ENCODE measurements around the gene ECE1.
"Not testable (repeated sequence)": the region's sequence is repeated elsewhere in the genome, so short reads cannot be mapped to it uniquely, and the experiment has no call there.

ECE1 gene

DNA sequence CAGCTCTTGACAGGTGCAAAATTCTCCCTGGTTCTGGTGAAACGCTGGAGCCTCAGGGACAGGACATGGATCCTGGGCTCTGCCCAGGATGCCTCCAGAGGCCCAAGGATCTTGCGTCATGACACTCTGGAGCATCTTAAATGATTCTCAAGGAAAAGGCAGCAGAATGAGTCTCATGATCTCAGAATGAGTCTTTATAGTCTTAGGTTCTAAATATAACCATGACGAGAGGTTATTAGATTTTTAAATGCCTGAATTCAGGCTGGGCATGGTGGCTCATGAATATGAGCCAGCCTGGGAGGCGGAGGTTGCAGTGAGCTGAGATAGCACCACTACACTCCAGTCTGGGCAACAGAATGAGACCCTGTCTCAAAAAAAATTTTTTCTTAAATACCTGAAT lies 55.5 kb downstream of the ECE1 start:
- in situ Hi-C loops (cut with MboI; ENCODE audit: low sequenced_read_pairs), result loop anchor here (10.0 to 25.0 kb wide), 3 partner anchors 130 to 1178 kb away; no protein-coding TSS in a partner anchor

DNA sequence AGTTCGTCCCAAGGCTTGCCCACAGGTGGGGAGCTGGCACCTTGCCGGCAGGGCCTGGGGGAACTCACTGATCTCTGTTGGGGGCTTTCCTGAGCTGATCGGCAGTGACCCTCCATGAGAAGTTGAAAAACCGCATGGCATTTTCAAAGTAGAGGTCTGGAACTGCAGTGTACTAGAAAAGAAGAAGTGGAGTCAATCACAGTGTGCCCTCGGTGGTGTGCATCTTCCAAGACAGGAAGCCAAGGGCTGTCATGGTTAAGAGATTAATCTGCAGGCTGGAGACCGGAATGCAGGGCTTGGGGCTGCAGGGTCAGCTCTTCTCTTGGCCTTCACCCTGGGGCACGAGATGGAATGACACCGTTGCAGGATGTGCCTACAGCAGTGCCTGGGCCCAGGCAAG lies 56.8 kb downstream of the ECE1 start:
- in situ Hi-C loops (cut with MboI; ENCODE audit: low sequenced_read_pairs), result loop anchor here (10.0 to 25.0 kb wide), 3 partner anchors 131 to 1179 kb away; no protein-coding TSS in a partner anchor

DNA sequence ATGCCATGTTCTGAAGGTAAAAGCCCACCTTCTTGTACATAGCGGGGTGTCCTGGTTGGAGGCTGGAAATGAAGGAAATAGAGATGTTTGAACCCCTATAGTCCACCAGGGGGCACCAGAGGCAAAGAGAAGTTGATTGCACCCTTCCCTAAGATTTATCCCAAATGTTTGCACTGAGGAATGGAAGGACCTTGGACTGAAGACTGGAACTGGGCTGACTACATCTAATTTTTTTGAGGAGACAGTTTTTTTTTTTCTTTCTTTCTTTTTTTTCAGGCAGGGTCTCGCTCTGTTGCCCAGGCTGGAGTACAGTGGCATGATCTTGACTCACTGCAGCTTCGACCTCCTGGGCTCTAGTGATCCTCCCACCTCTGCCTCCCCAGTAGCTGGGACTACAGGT lies 58.2 kb downstream of the ECE1 start:
- in situ Hi-C loops (cut with MboI; ENCODE audit: low sequenced_read_pairs), result loop anchor here (10.0 to 25.0 kb wide), 3 partner anchors 133 to 1180 kb away; no protein-coding TSS in a partner anchor

DNA sequence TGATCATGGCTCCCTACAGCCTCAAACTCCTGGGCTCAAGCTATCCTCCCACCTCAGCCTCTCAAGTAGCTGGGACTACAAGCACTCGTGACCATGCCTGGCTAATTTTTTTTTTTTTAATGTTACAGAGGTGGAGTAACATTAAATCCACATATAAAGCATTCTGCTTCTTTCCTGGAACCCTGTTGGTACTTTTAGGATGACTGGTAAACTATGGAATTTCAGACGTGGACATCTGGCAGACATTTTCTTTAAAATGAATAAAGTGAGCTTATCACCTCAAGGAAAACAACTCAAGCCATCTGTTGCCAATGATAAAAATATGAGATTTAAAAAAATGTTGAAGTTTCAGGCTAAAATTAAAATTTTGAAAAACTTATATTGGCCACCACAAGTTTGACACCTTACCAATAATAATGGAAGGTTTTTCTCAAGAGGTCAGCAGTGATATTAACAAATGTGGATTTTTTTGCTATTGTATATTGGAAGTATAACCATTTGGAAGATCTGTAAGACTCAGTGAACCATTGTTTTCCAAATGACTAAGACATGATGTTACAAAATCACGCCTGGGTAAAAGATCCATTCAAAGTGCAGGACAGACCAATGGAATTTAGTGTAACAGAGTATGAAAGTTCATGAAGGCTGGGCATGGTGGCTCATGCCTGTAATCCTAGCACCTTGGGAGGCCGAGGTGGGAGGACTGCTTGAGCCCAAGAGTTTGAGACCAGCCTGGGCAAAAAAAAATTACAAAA lies 60.8 kb downstream of the ECE1 start:
- in situ Hi-C loops (cut with MboI; ENCODE audit: low sequenced_read_pairs), result loop anchor here (25.0 kb wide), 2 partner anchors 733 to 1183 kb away; no protein-coding TSS in a partner anchor

DNA sequence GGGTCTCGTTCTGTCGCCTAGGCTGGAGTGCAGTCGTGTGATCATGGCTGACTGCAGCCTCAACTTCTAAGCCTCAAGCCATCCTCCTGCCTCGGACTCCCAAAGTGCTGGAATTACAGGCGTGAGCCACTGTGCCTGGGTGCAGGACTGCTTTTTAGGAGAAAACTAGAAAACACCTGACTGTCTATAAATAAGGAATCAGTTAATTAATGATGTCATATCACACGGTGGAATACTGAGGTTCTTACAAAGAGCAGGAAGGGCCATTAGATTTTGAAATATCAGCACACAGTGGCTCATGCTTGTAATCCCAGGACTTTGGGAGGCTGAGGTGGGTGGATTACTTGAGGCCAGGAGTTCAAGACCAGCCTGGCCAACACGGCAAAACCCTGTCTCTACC lies 62.0 kb downstream of the ECE1 start:
- in situ Hi-C loops (cut with MboI; ENCODE audit: low sequenced_read_pairs), result loop anchor here (25.0 kb wide), 2 partner anchors 734 to 1184 kb away; no protein-coding TSS in a partner anchor

DNA sequence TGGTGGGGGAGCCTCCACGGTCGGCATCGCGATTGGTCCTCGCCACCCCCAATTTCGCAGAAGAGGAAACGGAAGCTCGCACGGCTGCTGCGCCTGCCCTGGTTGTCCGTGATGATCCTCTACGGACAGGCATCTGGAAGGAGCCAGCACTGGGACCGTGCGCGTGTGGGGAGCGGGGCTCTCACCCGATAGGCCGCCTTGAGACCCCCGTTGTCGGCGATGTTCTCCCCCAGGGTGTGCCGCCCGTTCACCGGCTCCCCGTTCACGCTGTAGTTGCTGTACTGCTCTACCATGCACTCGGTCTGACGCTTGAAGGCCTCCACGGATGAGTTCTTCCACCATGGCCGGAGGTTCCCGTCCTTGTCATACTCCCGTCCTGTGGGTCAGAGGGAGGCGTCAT lies 65.2 kb downstream of the ECE1 start:
- in situ Hi-C loops (cut with MboI; ENCODE audit: low sequenced_read_pairs), result loop anchor here (25.0 kb wide), 2 partner anchors 737 to 1187 kb away; no protein-coding TSS in a partner anchor

DNA sequence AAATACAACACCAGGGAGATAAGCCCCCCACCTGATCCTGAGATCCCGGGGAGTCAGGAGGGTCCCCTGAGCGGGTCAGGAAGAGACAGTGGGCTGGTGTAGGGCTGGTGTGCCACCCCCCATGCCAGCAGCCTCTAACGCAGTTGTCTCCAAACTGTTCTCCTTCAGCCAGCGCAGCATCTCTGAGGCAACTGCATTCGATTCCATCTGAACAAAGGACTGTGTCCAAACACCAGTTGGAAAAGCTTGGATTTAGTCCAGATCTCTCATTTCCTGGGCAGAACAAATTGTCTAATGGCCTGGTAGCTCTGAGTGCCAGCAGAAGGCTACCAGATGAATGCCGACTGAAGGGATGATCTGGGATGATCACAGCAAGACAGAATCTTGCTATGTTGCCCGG lies 69.4 kb downstream of the ECE1 start:
- in situ Hi-C loops (cut with MboI; ENCODE audit: low sequenced_read_pairs), result no loop called here

DNA sequence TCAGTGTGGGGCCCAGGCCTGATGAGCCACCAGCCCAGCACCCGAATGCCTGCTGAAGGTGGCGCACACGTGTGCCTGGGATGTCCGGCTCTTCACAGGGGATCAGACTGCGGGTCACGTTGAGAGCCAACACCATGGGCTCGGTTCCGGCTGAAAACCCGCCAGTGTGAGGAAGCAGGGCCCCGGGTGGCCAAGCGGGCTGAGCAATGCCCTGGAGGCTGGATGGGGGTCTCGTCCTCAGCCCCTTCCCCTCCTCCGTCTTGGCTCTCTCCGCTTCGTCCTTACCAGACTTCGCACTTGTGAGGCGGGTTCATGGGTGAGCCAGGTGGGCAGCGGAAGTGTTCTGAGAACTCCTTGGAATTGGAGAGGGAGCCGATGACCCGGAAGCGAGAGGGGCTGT lies 70.6 kb downstream of the ECE1 start:
- in situ Hi-C loops (cut with MboI; ENCODE audit: low sequenced_read_pairs), result no loop called here

DNA sequence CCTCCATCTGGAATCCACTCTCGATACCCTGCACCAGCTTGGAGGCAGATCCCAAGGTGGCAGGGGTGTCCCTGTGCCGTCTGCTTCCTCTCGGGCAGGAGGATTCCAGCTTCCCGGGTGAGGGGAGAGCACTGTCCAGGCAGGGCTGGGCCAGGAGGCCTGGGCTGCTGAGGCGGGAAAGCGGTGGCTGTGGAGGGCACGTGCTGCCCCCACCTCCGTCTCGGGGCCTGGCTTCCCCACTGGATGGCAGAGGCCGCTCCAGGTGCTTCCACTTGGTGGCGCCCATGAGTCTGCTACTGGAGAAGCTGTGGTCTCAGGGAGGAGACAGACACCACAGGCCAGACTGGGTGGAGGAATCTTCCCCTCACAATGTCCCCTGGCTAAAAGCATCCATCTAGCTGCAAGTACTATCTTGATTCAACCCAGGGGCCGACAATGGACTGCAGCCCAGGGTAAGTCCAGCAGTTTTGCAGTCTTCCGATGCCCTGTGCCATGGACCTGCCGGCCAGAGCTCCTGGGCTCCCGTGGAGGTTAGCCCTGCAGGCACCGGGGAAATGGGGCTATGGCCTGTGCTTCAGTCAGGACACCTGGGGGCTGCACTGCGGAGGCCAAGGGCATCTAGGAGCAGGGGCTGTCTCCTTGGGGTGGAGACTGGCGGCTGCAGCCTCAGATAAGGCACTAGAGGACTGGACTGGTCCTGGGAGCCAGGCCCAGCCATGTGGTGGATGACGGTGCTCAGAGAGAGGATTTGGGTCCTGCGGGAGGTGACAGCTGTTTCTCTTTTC lies 72.3 kb downstream of the ECE1 start:
- in situ Hi-C loops (cut with MboI; ENCODE audit: low sequenced_read_pairs), result no loop called here

DNA sequence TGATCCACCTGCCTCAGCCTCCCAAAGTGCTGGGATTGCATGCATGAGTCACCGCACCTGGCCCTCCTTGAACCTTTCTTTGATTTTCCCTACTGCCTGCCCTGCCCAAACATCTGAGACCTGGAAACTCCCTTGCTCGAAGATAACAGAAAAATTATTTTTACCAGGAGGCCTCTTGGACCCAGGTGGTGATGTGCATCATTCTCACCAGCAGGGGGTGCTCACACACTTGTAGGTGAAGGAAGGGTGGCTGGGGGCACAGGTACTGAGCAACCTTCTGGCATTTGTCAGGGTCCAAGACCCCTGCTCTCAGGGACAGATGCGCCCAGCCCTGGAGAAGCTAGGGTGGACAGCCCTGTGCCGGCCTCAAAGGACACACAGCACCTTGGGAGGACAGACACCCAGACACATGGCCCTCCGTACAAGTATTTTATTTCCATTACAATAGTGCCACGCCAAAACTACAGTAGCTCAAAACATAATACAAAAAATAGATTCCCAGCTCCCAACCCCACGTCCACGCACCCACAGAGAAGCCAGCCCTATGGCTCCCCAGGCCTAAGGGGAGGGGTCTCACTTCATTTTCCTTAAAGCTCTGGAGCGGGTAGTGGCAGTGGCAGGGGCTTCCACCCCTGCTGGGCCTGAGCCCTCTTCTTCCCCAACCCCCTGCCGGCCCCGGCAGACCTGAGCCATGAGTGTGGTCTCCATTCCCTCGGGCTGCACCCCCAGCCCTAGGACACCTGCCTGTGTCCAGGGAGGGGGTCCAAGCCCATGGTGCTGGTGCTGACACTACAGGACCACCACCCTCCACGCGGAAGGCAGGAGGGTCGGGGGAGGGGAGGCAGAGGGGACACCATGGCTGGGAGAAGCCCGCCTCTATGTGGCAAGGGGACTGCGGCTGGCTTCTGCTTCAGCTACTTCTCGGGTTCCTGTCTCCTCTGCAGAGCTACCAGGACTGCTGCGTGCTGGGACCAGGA lies 73.1 kb downstream of the ECE1 start:
- in situ Hi-C loops (cut with MboI; ENCODE audit: low sequenced_read_pairs), result no loop called here

DNA sequence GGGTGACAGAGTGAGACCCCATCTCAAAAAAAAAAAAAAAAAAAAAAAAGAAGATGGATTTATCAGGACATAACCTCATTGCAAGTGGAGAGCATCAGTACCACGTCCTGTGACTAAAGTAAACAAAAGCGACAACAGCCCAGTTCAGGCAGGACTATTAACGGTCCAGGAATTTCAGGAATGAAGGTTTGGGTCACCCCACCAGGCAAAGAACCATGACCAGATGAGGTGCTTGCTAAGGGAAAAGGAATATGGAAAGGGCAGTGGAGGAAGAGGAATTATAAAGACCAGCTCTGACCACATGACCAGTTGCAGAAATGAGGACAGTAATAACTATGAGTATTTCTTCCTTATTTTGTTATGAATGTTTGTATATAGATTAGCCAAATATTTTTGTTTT lies 78.1 kb downstream of the ECE1 start:
- in situ Hi-C loops (cut with MboI; ENCODE audit: low sequenced_read_pairs), result no loop called here

DNA sequence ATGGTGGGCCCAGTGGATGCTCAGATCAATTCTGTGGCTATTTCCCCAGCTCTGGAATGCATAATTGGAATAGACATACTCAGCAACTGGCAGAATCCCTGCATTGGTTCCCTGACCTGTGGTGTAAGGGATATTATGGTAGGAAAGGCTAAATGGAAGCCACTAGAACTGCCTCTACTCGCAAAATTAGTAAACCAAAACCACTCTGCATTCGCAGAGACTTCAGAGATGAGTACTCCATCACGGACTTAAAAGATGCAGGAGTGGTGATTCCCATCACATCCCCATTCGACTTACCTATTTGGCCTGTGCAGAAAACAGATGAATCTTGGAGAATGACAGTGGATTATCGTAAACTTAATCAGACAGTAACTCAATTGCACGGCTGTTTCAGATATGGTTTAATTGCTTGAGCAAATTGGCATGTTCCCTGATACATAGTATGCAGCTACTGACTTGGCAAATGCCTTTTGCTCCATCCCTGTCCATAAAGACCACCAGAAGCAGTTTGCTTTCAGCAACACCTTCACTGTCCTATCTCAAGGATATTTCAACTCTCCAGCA lies 82.0 kb downstream of the ECE1 start:
- in situ Hi-C loops (cut with MboI; ENCODE audit: low sequenced_read_pairs), result not testable (repeated sequence)

DNA sequence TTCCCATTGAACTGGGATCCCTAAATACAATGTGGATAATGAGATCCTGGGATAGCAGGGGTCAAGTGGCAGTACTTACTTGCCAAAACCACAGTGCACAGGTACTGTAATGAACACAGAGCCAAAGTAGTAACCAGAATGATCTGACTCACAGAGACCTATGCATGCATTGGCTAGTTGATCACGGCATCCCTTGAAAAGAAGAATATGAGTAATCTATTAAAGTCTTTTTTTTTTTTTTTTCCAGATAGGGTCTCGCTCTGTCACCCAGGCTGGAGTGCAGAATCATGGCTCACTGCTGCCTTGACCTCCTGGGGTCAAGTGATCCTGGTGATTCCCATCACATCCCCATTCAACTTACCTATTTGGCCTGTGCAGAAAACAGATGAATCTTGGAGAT lies 84.1 kb downstream of the ECE1 start:
- in situ Hi-C loops (cut with MboI; ENCODE audit: low sequenced_read_pairs), result no loop called here

DNA sequence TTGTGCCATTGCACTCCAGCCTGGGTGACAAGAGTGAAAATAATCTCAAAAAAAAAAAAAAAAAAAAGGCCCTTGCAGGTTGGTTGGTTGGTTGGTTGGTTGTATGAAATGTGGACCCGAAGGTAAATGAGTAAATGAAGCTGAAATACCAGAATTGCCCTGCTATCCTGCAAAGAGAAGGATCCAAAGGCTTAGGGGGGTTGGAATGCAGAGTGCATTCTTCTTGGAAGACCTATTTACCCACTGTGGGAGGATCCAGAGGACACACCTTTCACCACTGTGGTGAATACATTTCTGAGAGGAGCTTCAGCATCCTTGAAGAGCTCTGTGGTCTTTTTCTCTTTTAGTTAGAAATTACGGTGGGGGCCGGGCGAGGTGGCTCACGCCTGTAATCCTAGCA lies 84.8 kb downstream of the ECE1 start:
- in situ Hi-C loops (cut with MboI; ENCODE audit: low sequenced_read_pairs), result no loop called here

DNA sequence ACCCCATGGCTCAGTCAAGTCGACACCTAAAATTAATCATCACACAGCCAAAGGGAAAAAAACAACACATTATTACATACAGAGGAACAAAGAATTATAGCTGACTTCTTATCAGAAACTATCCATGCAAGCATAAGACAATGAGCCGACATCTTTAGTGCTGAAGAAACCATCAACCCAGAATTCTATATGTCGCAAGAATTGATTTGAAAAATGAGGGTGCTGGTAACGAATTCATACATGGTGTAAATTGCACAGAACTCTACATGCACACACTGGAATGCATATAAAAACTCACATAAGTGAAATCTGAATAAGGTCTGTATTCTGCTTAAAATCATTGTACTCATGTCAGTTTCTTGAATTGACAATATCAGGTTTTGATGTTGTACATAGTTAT lies 88.6 kb downstream of the ECE1 start:
- in situ Hi-C loops (cut with MboI; ENCODE audit: low sequenced_read_pairs), result no loop called here

DNA sequence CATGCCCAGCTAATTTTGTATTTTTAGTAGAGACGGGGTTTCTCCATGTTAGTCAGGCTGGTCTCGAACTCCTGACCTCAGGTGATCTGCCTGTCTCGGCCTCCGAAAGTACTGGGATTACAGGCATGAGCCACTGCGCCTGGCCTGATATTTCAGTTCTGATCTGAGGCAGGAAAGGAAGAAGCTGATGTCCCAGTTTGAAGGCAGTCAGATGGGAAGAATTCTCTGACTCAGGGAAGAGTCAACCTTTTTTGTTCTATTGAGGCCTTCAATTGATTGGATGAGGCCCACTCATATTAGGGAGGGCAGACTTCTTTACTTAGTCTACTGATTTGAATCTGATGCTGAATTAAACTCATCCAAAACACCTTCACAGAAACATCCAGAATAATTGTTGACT lies 89.0 kb downstream of the ECE1 start:
- in situ Hi-C loops (cut with MboI; ENCODE audit: low sequenced_read_pairs), result not testable (repeated sequence)

DNA sequence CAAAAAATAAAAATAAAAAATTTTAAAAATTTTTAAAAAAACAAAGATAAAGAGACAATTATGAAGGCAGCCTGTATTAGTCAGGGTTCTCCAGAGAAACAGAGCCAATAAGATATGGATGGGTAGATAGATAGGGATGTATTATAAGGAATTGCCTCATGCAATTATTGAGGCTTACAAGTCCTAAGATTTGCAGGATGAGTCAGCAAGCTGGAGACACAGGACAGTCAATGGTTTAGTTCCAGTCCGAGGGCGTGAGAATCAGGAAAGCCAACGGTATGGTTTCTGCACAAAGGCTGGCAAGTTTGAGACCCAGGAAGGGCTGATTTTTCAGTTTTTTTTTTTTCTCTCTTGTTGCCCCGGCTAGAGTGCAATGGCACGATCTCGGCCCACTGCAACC lies 89.5 kb downstream of the ECE1 start:
- in situ Hi-C loops (cut with MboI; ENCODE audit: low sequenced_read_pairs), result no loop called here

DNA sequence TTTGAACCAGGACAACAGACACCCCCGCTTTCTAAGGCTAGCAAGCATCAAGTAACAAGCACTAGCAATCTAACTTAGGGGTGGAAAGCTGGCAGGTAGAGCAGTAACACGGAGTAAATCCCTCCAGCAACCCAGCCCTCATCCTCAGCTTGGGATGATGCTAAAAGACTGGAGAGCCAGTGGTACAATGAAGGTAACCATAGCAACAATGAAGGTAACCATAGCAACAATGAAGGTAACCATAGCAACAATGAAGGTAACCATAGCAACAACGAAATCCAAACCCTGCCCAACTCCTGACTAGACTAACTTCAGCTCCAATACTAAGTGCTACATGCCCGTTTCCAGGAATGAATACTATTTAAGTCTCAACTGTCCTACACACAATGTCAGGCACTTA lies 91.3 kb downstream of the ECE1 start:
- in situ Hi-C loops (cut with MboI; ENCODE audit: low sequenced_read_pairs), result no loop called here

DNA sequence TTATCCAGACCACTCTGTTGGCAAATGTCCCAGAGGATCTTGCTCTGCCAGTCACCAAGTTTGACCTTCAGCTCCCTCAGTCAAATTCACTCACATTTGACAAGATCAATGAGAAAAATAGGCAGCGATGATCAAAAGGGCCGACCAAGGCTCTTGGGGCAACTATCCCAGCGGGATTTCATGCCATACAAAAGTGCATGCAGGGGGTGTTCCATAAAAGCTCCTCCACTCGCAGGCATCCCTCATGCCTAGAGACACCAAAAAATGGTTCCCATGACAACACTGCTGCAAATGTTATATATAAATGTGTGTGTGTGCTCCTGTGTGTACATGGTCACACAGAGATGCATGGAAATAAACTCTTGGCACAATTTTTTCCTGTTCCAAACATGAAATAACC lies 97.4 kb downstream of the ECE1 start:
- in situ Hi-C loops (cut with MboI; ENCODE audit: low sequenced_read_pairs), result no loop called here

DNA sequence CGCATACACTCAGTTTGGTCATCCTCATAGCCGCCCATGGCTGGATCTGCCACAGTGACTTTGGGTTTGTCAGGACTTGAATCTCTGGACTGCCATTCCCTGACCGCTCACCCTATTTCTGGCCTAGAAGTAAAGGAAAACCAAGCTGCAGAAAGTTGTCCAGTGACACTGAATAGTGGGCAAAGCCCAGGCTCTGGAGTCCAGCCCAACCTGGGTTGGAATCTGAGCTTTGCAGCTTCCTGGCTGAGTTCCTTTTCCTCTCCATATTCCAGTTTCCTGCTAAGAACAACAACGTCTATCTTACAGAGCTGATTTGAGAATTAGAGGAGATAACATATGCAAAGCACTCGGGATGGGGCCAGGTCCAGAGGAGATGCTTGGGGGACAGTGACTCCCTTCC lies 98.0 kb downstream of the ECE1 start:
- in situ Hi-C loops (cut with MboI; ENCODE audit: low sequenced_read_pairs), result no loop called here

Measured in HL-60/S4 treated with retinoic acid at 250 ng/mL for 4 days and 3 days (cell line).